Measurements from ENCODE around the gene HEG1.

HEG1 gene

GRCh38 chr3:125013095-125013494, 42.7 kb downstream of the HEG1 start:
- TF ChIP-seq ZBTB7A (IDR thresholded peaks at IDR 0.05; ENCODE audit: low read depth) (no peak), CEBPB (IDR thresholded peaks at IDR 0.05) (no peak), EGR1 (IDR thresholded peaks at IDR 0.05) (no peak), CREB1 (IDR thresholded peaks at IDR 0.05; ENCODE audit: low read depth) (no peak), MAX (IDR thresholded peaks at IDR 0.05) (no peak), NFIC (IDR thresholded peaks at IDR 0.05) (no peak), YY1 (IDR thresholded peaks at IDR 0.05; ENCODE audit: low read depth) (no peak), TEAD4 (IDR thresholded peaks at IDR 0.05) (no peak), RAD21 (IDR thresholded peaks at IDR 0.05; ENCODE audit: low read depth) (no peak), TCF12 (IDR thresholded peaks at IDR 0.05; ENCODE audit: low read depth) (no peak)
- TF ChIP-seq, protein P1, sequence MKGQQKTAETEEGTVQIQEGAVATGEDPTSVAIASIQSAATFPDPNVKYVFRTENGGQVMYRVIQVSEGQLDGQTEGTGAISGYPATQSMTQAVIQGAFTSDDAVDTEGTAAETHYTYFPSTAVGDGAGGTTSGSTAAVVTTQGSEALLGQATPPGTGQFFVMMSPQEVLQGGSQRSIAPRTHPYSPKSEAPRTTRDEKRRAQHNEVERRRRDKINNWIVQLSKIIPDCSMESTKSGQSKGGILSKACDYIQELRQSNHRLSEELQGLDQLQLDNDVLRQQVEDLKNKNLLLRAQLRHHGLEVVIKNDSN (IDR thresholded peaks at IDR 0.05) = no peak

DNA sequence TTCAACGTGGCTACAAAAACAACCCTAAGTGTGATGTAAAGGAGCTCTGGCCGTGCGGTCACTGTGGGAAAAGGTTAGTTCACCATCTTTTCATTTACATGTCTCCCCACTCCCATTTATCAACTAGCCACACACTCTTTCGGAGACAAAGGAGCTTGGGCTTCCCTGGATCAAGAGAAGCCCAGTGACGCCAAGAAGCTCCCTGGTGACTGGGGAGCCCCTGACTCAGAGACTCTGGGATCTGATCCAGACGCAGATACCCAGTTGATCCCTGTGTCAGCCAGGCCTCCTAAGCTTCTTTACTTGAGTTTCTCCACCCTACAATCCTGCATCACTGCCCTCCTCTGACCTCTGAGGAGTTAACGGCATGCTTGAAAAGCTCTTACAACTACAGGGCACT, 43.9 kb downstream of the HEG1 start:
- TF ChIP-seq, protein P1 (IDR thresholded peaks at IDR 0.05) = no peak
- TF ChIP-seq ZBTB7A (IDR thresholded peaks at IDR 0.05; ENCODE audit: low read depth) (no peak), EP300 (IDR thresholded peaks at IDR 0.05; ENCODE audit: borderline replicate concordance) (no peak), TEAD4 (IDR thresholded peaks at IDR 0.05) (no peak), CREB1 (IDR thresholded peaks at IDR 0.05; ENCODE audit: low read depth) (no peak), EGR1 (IDR thresholded peaks at IDR 0.05) (no peak), TAF1 (IDR thresholded peaks at IDR 0.05; ENCODE audit: low read depth) (no peak), NFIC (IDR thresholded peaks at IDR 0.05) (no peak), CEBPB (IDR thresholded peaks at IDR 0.05) (no peak), REST (IDR thresholded peaks at IDR 0.05; ENCODE audit: low read depth) (no peak), MAX (IDR thresholded peaks at IDR 0.05) (no peak), FOXM1 (IDR thresholded peaks at IDR 0.05; ENCODE audit: borderline replicate concordance, low read depth) (no peak), TCF12 (IDR thresholded peaks at IDR 0.05; ENCODE audit: low read depth) (no peak), YY1 (IDR thresholded peaks at IDR 0.05; ENCODE audit: low read depth) (no peak), RAD21 (IDR thresholded peaks at IDR 0.05; ENCODE audit: low read depth) (no peak)

- TF ChIP-seq MAX (IDR thresholded peaks at IDR 0.05) (no peak), TAF1 (IDR thresholded peaks at IDR 0.05; ENCODE audit: low read depth) (no peak), REST (IDR thresholded peaks at IDR 0.05; ENCODE audit: low read depth) (no peak), CREB1 (IDR thresholded peaks at IDR 0.05; ENCODE audit: low read depth) (no peak), YY1 (IDR thresholded peaks at IDR 0.05; ENCODE audit: low read depth) (no peak), EGR1 (IDR thresholded peaks at IDR 0.05) (no peak), EP300 (IDR thresholded peaks at IDR 0.05; ENCODE audit: borderline replicate concordance) (no peak), ZBTB7A (IDR thresholded peaks at IDR 0.05; ENCODE audit: low read depth) (no peak), NFIC (IDR thresholded peaks at IDR 0.05) (no peak), TEAD4 (IDR thresholded peaks at IDR 0.05) (no peak), TCF12 (IDR thresholded peaks at IDR 0.05; ENCODE audit: low read depth) (no peak), CEBPB (IDR thresholded peaks at IDR 0.05) (no peak), RAD21 (IDR thresholded peaks at IDR 0.05; ENCODE audit: low read depth) (no peak), FOXM1 (IDR thresholded peaks at IDR 0.05; ENCODE audit: borderline replicate concordance, low read depth) (no peak)
- TF ChIP-seq, protein P1 (IDR thresholded peaks at IDR 0.05) = no peak
Measured at GRCh38 chr3:125010393-125010792, 45.4 kb downstream of the HEG1 start.

- TF ChIP-seq RAD21 (IDR thresholded peaks at IDR 0.05; ENCODE audit: low read depth) = no peak
- TF ChIP-seq REST (IDR thresholded peaks at IDR 0.05; ENCODE audit: low read depth) = no peak
- TF ChIP-seq CEBPB (IDR thresholded peaks at IDR 0.05) = no peak
- TF ChIP-seq ZBTB7A (IDR thresholded peaks at IDR 0.05; ENCODE audit: low read depth) = no peak
- TF ChIP-seq EP300 (IDR thresholded peaks at IDR 0.05; ENCODE audit: borderline replicate concordance) = no peak
- TF ChIP-seq YY1 (IDR thresholded peaks at IDR 0.05; ENCODE audit: low read depth) = no peak
- TF ChIP-seq FOXM1 (IDR thresholded peaks at IDR 0.05; ENCODE audit: borderline replicate concordance, low read depth) = no peak
- no peak for TF ChIP-seq MAX (IDR thresholded peaks at IDR 0.05)
- TF ChIP-seq EGR1 (IDR thresholded peaks at IDR 0.05) = no peak
- no peak for TF ChIP-seq TCF12 (IDR thresholded peaks at IDR 0.05; ENCODE audit: low read depth)
- TF ChIP-seq TAF1 (IDR thresholded peaks at IDR 0.05; ENCODE audit: low read depth) = no peak
- TF ChIP-seq TEAD4 (IDR thresholded peaks at IDR 0.05) = no peak
- no peak for TF ChIP-seq CREB1 (IDR thresholded peaks at IDR 0.05; ENCODE audit: low read depth)
- TF ChIP-seq NFIC (IDR thresholded peaks at IDR 0.05) = no peak
- TF ChIP-seq, protein P1 (IDR thresholded peaks at IDR 0.05) = no peak
Measured at GRCh38 chr3:125008766-125009165, 47.0 kb downstream of the HEG1 start.
